Measurements from ENCODE around the gene COL23A1. TPM values are rescaled to one million over a fixed set of nuclear protein-coding genes. Genes with fewer than 3 reads are reported as not detected.
A peak's percentile ranks its signal among the peaks of the same experiment; 100 is the strongest.

Gene COL23A1
- polyA plus RNA-seq, 3 donors: 0.11 to 0.21 TPM; not detected in 1

GRCh38 chr5:178377583-178378270, 212.5 kb downstream of the COL23A1 start:
- Histone ChIP-seq H3K9me3 (replicated peaks in 1 of 2; ENCODE audit: control insufficient read depth in 1 of 2, insufficient read depth in 1 of 2, low read length in 2 of 2) (no peaks in the 10 kb centered on the region), H4K20me1 (ENCODE audit: insufficient read depth, low read length) (no peaks in the 10 kb centered on the region), H3K27me3 (ENCODE audit: control insufficient read depth in 2 of 2, insufficient read depth in 2 of 2, low read length in 2 of 2) (no peaks in the 10 kb centered on the region), H3K4me2 (replicated peaks; ENCODE audit: extremely low read depth, low read length, poor library complexity, severe bottlenecking) (no peak overlapping the region), H3K4me1 (ENCODE audit: control insufficient read depth in 1 of 2, insufficient read depth in 2 of 2, low read length in 2 of 2) (peaks cover 6 to 9% of the 10 kb centered on the region in 2 donors), H3K79me2 (ENCODE audit: insufficient read depth, low read length) (no peaks in the 10 kb centered on the region), H3K36me3 (replicated peaks in 1 of 2; ENCODE audit: control insufficient read depth in 1 of 2, insufficient read depth in 2 of 2, low read length in 2 of 2) (no peaks in the 10 kb centered on the region), H3K9ac (ENCODE audit: insufficient read depth, low read length, poor library complexity, severe bottlenecking) (no peak overlapping the region), H2AFZ (ENCODE audit: insufficient read depth, low read depth, low read length, poor library complexity, severe bottlenecking) (no peak overlapping the region), H3K27ac (ENCODE audit: low read depth in 1 of 2, low read length in 2 of 2) (no peak overlapping the region), H3K4me3 (replicated peaks in 1 of 3; ENCODE audit: low read depth in 2 of 3, low read length in 3 of 3) (no peak overlapping the region)
- no peak for DNase-seq
- WGBS (ENCODE audit: insufficient coverage): 98% methylated on average over 17 of the region's 21 CpGs
- peaks cover 9% of the 10 kb centered on the region for H3K4me1 Mint-ChIP-seq
- no peaks in the 10 kb centered on the region for H3K36me3 Mint-ChIP-seq
- TF ChIP-seq CTCF (IDR thresholded peaks at IDR 0.05): no peak
- H3K4me3 Mint-ChIP-seq: no peak overlapping the region
- peaks cover 0 to 5% (median 0%) of the 10 kb centered on the region in 7 donors for H3K9me3 Mint-ChIP-seq
- intact Hi-C loops (cut with micrococcal nuclease): no loop called here
- H3K27ac Mint-ChIP-seq: no peak overlapping the region
- peaks cover 1 to 4% (median 3%) of the 10 kb centered on the region in 3 donors for H3K27me3 Mint-ChIP-seq (ENCODE audit: low read depth in 3 of 3)

- Histone ChIP-seq H3K9me3 (replicated peaks in 1 of 2; ENCODE audit: control insufficient read depth in 1 of 2, insufficient read depth in 1 of 2, low read length in 2 of 2) (no peaks in the 10 kb centered on the region), H3K36me3 (replicated peaks in 1 of 2; ENCODE audit: control insufficient read depth in 1 of 2, insufficient read depth in 2 of 2, low read length in 2 of 2) (no peaks in the 10 kb centered on the region), H3K4me3 (replicated peaks in 1 of 3; ENCODE audit: low read depth in 2 of 3, low read length in 3 of 3) (no peak overlapping the region), H2AFZ (ENCODE audit: insufficient read depth, low read depth, low read length, poor library complexity, severe bottlenecking) (peak overlapping the region; percentile 47), H3K9ac (ENCODE audit: insufficient read depth, low read length, poor library complexity, severe bottlenecking) (no peak overlapping the region), H3K27me3 (ENCODE audit: control insufficient read depth in 2 of 2, insufficient read depth in 2 of 2, low read length in 2 of 2) (no peaks in the 10 kb centered on the region), H3K4me2 (replicated peaks; ENCODE audit: extremely low read depth, low read length, poor library complexity, severe bottlenecking) (no peak overlapping the region), H4K20me1 (ENCODE audit: insufficient read depth, low read length) (no peaks in the 10 kb centered on the region), H3K27ac (ENCODE audit: low read depth in 1 of 2, low read length in 2 of 2) (no peak overlapping the region), H3K79me2 (ENCODE audit: insufficient read depth, low read length) (no peaks in the 10 kb centered on the region), H3K4me1 (ENCODE audit: control insufficient read depth in 1 of 2, insufficient read depth in 2 of 2, low read length in 2 of 2) (peaks cover 6 to 9% of the 10 kb centered on the region in 2 donors)
- H3K27me3 Mint-ChIP-seq (ENCODE audit: low read depth in 3 of 3): peaks cover 1 to 4% (median 2%) of the 10 kb centered on the region in 3 donors
- intact Hi-C loops (cut with micrococcal nuclease): no loop called here
- peaks cover 0 to 5% (median 0%) of the 10 kb centered on the region in 7 donors for H3K9me3 Mint-ChIP-seq
- H3K27ac Mint-ChIP-seq: no peak overlapping the region
- H3K36me3 Mint-ChIP-seq: no peaks in the 10 kb centered on the region
- DNase-seq: peak in 2 of 3 donors; percentile 31 to 71
- no peak overlapping the region for H3K4me3 Mint-ChIP-seq
- peaks cover 9% of the 10 kb centered on the region for H3K4me1 Mint-ChIP-seq
- 27% methylated on average over 18 of the region's 19 CpGs for WGBS (ENCODE audit: insufficient coverage)
- no peak for TF ChIP-seq CTCF (IDR thresholded peaks at IDR 0.05)
Measured at GRCh38 chr5:178376921-178377582, 213.1 kb downstream of the COL23A1 start.
